Ishikawa (cell line): Measurements from ENCODE around the gene CDKN3.

Experiments
- CEBPB ChIP-seq: IDR thresholded peaks from 2 replicates; pipeline ENCODE4 v1.6.1; 2012
- CREB1 ChIP-seq: IDR thresholded peaks from 2 replicates; pipeline ENCODE4 v1.6.1; 2012; ENCODE audit warnings: low read depth
- EGR1 ChIP-seq: IDR thresholded peaks from 2 replicates; pipeline ENCODE4 v1.6.1; 2012
- EP300 ChIP-seq: IDR thresholded peaks from 2 replicates; pipeline ENCODE4 v1.6.1; 2012; ENCODE audit warnings: borderline replicate concordance
- FOXM1 ChIP-seq: IDR thresholded peaks from 2 replicates; pipeline ENCODE4 v1.6.1; 2012; ENCODE audit warnings: low read depth, borderline replicate concordance
- NFIC ChIP-seq: IDR thresholded peaks from 2 replicates; pipeline ENCODE4 v1.6.1; 2012
- RAD21 ChIP-seq: IDR thresholded peaks from 2 replicates; pipeline ENCODE4 v1.6.1; 2012; ENCODE audit warnings: low read depth
- TAF1 ChIP-seq: IDR thresholded peaks from 2 replicates; pipeline ENCODE4 v1.6.1; 2012; ENCODE audit warnings: low read depth, mild to moderate bottlenecking
- TCF12 ChIP-seq: IDR thresholded peaks from 2 replicates; pipeline ENCODE4 v1.6.1; 2012; ENCODE audit warnings: low read depth
- TEAD4 ChIP-seq: IDR thresholded peaks from 2 replicates; pipeline ENCODE4 v1.6.1; 2012
- USF1 ChIP-seq: IDR thresholded peaks from 2 replicates; pipeline ENCODE4 v1.6.1; 2012
- YY1 ChIP-seq: IDR thresholded peaks from 2 replicates; pipeline ENCODE4 v1.6.1; 2012; ENCODE audit warnings: low read depth
- ZBTB7A ChIP-seq: IDR thresholded peaks from 2 replicates; pipeline ENCODE4 v1.6.1; 2012; ENCODE audit warnings: low read depth
- TF ChIP-seq, protein P1 (sequence below): IDR thresholded peaks from 2 replicates; pipeline ENCODE4 v1.6.1; 2012
- TF ChIP-seq, protein P2 (sequence below): IDR thresholded peaks from 2 replicates; pipeline ENCODE4 v1.6.1; 2012; ENCODE audit warnings: low read depth, mild to moderate bottlenecking

CDKN3 gene

GRCh38 chr14:54355698-54356097 lies 41.1 kb upstream of the CDKN3 start:
- TF ChIP-seq TEAD4, result no peak
- TF ChIP-seq NFIC, result no peak
- no peak for TF ChIP-seq YY1
- TF ChIP-seq, protein P1, sequence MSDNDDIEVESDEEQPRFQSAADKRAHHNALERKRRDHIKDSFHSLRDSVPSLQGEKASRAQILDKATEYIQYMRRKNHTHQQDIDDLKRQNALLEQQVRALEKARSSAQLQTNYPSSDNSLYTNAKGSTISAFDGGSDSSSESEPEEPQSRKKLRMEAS, result no peak
- TF ChIP-seq, protein P2, sequence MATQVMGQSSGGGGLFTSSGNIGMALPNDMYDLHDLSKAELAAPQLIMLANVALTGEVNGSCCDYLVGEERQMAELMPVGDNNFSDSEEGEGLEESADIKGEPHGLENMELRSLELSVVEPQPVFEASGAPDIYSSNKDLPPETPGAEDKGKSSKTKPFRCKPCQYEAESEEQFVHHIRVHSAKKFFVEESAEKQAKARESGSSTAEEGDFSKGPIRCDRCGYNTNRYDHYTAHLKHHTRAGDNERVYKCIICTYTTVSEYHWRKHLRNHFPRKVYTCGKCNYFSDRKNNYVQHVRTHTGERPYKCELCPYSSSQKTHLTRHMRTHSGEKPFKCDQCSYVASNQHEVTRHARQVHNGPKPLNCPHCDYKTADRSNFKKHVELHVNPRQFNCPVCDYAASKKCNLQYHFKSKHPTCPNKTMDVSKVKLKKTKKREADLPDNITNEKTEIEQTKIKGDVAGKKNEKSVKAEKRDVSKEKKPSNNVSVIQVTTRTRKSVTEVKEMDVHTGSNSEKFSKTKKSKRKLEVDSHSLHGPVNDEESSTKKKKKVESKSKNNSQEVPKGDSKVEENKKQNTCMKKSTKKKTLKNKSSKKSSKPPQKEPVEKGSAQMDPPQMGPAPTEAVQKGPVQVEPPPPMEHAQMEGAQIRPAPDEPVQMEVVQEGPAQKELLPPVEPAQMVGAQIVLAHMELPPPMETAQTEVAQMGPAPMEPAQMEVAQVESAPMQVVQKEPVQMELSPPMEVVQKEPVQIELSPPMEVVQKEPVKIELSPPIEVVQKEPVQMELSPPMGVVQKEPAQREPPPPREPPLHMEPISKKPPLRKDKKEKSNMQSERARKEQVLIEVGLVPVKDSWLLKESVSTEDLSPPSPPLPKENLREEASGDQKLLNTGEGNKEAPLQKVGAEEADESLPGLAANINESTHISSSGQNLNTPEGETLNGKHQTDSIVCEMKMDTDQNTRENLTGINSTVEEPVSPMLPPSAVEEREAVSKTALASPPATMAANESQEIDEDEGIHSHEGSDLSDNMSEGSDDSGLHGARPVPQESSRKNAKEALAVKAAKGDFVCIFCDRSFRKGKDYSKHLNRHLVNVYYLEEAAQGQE, result no peak
- no peak for TF ChIP-seq ZBTB7A
- TF ChIP-seq RAD21, result no peak
- TF ChIP-seq CEBPB, result no peak
- TF ChIP-seq TCF12, result no peak
- TF ChIP-seq EGR1, result no peak
- TF ChIP-seq FOXM1, result no peak
- TF ChIP-seq CREB1, result no peak
- TF ChIP-seq EP300, result no peak
- TF ChIP-seq USF1, result no peak
- TF ChIP-seq TAF1, result no peak

DNA sequence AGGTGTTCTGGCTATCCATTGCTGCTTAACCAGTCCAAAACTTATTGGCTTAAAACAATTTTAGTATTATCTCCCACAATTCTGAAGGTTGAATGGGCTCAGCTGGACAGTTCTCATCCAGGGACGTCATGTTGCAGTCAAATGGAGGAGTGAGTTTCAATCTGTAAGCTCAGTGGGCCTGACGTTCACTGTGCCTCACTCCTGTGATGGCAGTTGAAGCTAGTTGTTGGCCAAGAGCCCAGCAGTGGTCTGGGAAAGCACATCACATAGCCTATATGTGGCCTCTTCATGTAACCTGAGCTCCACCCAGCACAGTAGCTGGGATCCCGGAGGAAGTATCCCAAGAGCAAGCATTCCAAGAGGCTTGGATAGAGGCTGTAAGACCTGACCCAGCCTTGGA lies 40.6 kb upstream of the CDKN3 start:
- TF ChIP-seq TCF12 (no peak), USF1 (no peak), TAF1 (no peak), ZBTB7A (no peak), EP300 (no peak), CREB1 (no peak), FOXM1 (no peak), YY1 (no peak), NFIC (no peak), CEBPB (no peak), RAD21 (no peak)
- TF ChIP-seq, protein P2, result no peak

- TF ChIP-seq, protein P1, result no peak
- TF ChIP-seq CREB1 (no peak), TAF1 (no peak), EP300 (no peak), CEBPB (no peak), RAD21 (no peak), ZBTB7A (no peak), FOXM1 (no peak), YY1 (no peak), NFIC (no peak), EGR1 (no peak), TEAD4 (no peak), TCF12 (no peak), USF1 (no peak)
- TF ChIP-seq, protein P2, result no peak
Measured at GRCh38 chr14:54360667-54361066, 36.1 kb upstream of the CDKN3 start.

DNA sequence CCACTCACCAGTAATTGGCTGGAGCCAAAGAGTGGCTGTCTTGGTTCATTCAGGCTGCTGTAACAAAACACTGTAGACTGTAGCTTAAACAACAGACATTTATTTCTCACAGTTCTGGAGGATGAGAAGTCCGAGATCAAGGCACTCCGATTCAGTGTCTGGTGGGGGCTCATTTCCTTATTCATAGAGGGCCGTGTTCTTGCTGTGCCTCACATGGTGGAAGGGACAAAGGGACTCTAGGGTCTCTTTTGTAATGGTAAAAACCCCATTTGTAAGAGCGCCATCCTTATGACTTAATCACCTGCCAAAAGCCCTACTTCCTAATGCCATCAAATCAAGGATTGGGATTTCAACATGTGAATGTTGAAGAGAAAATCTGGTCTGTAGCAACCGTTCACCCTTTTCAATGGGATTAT lies 34.7 kb upstream of the CDKN3 start:
- no peak for TF ChIP-seq FOXM1
- no peak for TF ChIP-seq ZBTB7A
- no peak for TF ChIP-seq YY1
- no peak for TF ChIP-seq CEBPB
- no peak for TF ChIP-seq CREB1
- TF ChIP-seq EP300, result no peak
- no peak for TF ChIP-seq TAF1
